ENCODE data around the gene RCC2.

GRCh38 chr1:17440074-17440826 lies 773 bp upstream of the RCC2 start:
- TF ChIP-seq CTCF (IDR thresholded peaks at IDR 0.05) (no peak), REST (IDR thresholded peaks at IDR 0.05; ENCODE audit: insufficient read depth in 1 of 2, low read depth in 2 of 2, low read length in 1 of 2) (no peak), TCF7L2 (IDR thresholded peaks at IDR 0.05; ENCODE audit: low read depth, low read length) (no peak)
